Muscle of leg (tissue), 11 donors: ENCODE results near the gene WHAMM. TPM values are rescaled to one million over a fixed set of nuclear protein-coding genes. Genes with fewer than 3 reads are reported as not detected.

ENCODE experiments used
- DNase-seq: peaks from one replicate; pipeline ENCODE4 v3.0.0; 2013
- H3K27ac ChIP-seq: one replicate; pipeline ENCODE4 v1.5.1; 2013; ENCODE audit warnings: mild to moderate bottlenecking, low read length, control low read depth
- H3K27me3 ChIP-seq: one replicate; pipeline ENCODE4 v1.6.1; 2013; ENCODE audit warnings: low read length; ENCODE audit not compliant: control insufficient read depth, insufficient read depth
- H3K36me3 ChIP-seq: one replicate; pipeline ENCODE4 v1.6.1; 2013; ENCODE audit warnings: low read length; ENCODE audit not compliant: control insufficient read depth, insufficient read depth
- H3K4me1 ChIP-seq: one replicate; pipeline ENCODE4 v1.6.1; 2013; ENCODE audit warnings: low read length; ENCODE audit not compliant: control insufficient read depth, insufficient read depth
- H3K4me3 ChIP-seq: one replicate; pipeline ENCODE4 v1.5.1; 2013; ENCODE audit warnings: low read length, control low read depth
- H3K9me3 ChIP-seq: replicated peaks from 2 replicates; pipeline ENCODE4 v1.6.1; 2013; ENCODE audit warnings: low read depth, low read length; ENCODE audit not compliant: control insufficient read depth
- WGBS: methylation state at CpG from one replicate; pipeline ENCODE4 v1.1.5; 2013; ENCODE audit warnings: missing lambda C conversion rate; ENCODE audit not compliant: insufficient coverage; 5-methylcytosine and 5-hydroxymethylcytosine counted together
- polyA plus RNA-seq, 8 donors: library from polyadenylated mRNA; unstranded; fragments of 120-200 nt; gene quantifications; one replicate each; pipeline versions ENCODE4 v1.2.1 to v1.2.3, GENCODE V29; 2013; ENCODE audit warnings: inconsistent platforms in 1 of 8, low replicate concordance in 1 of 8; ENCODE audit not compliant: insufficient read length in 8 of 8, insufficient read depth in 1 of 8
- total RNA-seq: library from RNA; stranded (reverse); fragments of 120-200 nt; gene quantifications from one replicate; pipeline ENCODE4 v1.2.4, GENCODE V29; 2013

The WHAMM gene
- total and polyA plus RNA-seq, 9 donors: 4.3 to 9.3 (median 8.5) TPM

DNA sequence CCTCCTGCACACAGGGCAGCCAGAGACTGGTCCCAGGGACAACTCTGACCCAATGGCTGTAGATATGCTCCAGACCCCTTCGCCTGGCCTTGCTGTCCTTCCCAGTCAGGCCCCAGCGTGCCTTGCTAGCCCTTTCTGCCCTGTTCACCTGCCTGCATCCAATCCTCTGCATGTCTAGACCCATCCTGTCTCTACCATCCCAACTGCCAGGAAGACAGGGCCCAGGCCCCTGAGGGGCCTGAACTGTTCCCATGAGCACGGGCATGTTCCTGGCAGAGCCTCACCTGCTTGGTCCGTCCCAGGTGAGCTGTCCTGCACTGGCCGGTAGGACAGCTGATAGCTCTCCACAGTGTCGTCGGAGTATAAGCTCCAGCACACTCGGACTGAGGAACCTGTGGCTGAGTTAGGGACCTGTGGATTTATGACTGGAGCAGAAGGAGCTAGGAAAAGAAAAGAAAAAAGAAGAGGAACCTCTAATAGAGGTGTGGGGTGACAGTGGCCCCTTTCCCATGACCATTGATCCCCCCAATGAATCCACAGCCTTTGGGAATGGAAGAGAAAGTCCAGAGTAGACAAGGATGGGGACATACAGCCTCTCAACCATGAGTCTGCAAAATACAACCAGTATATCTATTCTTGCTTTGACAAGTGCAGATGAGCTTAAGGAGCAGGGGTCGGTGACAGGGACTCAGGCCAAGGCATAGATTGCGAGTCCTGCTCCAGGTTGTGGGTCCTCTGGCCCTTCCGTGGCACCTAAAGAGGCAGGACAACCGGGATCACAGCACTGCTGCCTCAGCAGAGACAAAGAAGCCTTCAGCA is 37.4 kb upstream of the WHAMM start:
- WGBS: 89% methylated on average over 10 of the region's 12 CpGs
- H3K9me3 ChIP-seq: no peaks in the 10 kb centered on the region
- no peaks in the 10 kb centered on the region for H3K27me3 ChIP-seq
- H3K27ac ChIP-seq: no peak overlapping the region
- DNase-seq: no peak
- no peak overlapping the region for H3K4me3 ChIP-seq
- peaks cover 19% of the 10 kb centered on the region for H3K36me3 ChIP-seq
- no peaks in the 10 kb centered on the region for H3K4me1 ChIP-seq

DNA sequence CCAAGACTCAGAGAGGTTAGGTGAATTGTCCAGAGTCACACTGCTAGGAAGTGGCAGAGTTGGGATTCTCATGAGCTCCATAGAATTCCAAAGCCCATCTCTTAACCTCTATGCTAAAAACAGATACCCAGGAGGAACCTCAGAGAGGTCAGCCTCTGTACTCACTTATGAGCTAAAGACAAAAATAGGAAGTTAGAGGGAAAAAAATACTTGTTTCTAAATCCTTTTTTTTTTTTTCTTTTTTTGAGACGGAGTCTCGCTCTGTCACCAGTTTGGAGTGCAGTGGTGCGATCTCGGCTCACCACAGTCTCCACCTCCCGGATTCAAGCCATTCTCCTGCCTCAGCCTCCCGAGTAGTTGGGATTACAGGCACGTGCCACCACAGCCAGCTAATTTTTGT is 34.9 kb upstream of the WHAMM start:
- Histone ChIP-seq H3K9me3 (no peaks in the 10 kb centered on the region), H3K27me3 (no peaks in the 10 kb centered on the region), H3K36me3 (peaks cover 12% of the 10 kb centered on the region), H3K4me3 (no peak overlapping the region), H3K4me1 (no peaks in the 10 kb centered on the region), H3K27ac (no peak overlapping the region)
- 83% methylated on average over 2 of the region's 7 CpGs for WGBS
- DNase-seq: no peak

DNA sequence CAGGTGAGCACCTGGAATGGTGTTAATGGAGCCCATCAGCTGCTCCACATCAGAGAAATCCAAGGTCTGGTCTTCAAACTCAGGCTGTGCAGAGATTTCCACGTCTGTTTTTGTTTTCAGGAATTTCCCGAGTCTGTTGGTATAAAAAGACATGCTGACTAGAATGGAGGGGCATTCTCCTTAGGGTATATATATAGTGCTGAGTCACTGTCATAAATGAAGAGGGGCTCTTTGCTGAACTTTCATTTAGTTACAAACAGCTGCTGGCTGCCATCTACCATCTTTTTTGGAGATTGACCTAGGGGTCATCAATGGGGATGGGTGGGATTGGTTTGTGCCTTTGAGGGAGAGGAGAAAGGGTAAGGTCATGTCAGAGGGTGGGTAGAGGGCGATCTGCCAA is 30.7 kb upstream of the WHAMM start:
- Histone ChIP-seq H3K4me1 (no peaks in the 10 kb centered on the region), H3K9me3 (no peaks in the 10 kb centered on the region), H3K4me3 (no peak overlapping the region), H3K36me3 (no peaks in the 10 kb centered on the region), H3K27ac (no peak overlapping the region), H3K27me3 (no peaks in the 10 kb centered on the region)
- WGBS: no CpG with 5 or more reads among the region's 3 CpGs
- DNase-seq: no peak

DNA sequence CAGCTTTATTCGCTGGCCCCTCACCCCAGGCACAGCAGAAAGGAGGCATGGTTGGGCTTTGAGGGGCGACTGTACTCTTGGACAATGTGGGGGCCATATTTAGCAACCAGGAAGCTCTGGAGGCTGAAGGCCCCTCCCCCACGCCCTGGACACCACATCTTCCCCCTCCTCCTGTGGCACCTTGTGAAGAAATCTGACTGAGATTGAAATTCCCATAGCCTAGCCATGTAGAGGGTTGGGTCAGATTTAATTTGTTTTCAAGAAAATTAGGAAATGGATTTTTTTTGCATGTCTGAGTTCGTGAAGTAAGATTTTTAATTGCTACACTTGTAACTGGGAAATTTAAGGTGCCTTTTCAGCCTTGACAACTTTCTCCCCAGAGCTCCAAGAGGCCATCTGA is 28.1 kb upstream of the WHAMM start:
- WGBS: 80% methylated on average over 1 of the region's 4 CpGs
- Histone ChIP-seq H3K36me3 (no peaks in the 10 kb centered on the region), H3K4me3 (no peak overlapping the region)

DNA sequence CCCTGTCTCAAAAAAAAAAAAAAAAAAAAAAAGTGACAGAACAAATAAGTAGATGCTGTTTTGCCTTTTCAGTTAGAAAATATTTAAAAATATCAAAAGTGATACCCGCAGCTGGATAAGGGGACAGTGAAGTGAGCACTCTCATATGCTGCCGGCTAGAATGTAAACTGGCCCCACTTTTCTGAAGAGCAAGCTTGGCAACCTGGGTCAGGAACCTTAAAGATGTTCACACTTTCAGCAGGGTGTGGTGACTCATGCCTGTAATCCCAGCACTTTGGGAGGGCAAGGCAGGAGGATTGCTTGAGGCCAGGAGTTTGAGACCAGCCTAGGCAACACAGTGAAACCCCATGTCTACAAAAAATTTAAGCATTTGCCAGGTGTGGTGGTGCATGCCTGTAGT is 20.9 kb upstream of the WHAMM start:
- Histone ChIP-seq H3K27me3 (no peaks in the 10 kb centered on the region), H3K27ac (no peak overlapping the region), H3K4me1 (no peaks in the 10 kb centered on the region), H3K9me3 (no peaks in the 10 kb centered on the region), H3K4me3 (no peak overlapping the region), H3K36me3 (peaks cover 7% of the 10 kb centered on the region)
- WGBS: 100% methylated on average over 2 of the region's 2 CpGs
- no peak for DNase-seq

More for the DNA sequence above, 28.1 kb upstream of the WHAMM start:
- Histone ChIP-seq H3K27ac (no peak overlapping the region), H3K9me3 (no peaks in the 10 kb centered on the region), H3K27me3 (no peaks in the 10 kb centered on the region), H3K4me1 (no peaks in the 10 kb centered on the region)
- DNase-seq: no peak

DNA sequence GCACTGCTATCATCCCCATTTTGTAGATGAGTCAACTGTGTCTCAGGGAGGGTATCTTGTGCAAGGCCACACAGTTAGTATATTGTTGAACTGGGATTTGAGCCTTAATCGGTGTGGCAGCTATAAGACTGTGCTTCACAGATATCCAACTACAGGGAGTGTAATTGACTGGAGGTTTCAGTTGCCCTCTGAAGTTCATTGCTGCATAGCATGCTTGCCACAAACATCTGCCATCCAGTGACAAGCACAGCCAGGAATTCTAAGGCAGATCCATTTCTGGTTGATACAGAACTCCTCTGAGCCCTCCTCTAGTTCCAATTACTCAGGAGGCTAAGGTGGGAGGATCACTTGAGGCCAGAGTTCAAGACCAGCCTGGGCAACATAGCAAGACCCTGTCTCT is 19.9 kb upstream of the WHAMM start:
- no peak overlapping the region for H3K4me3 ChIP-seq
- no peaks in the 10 kb centered on the region for H3K4me1 ChIP-seq
- H3K27ac ChIP-seq: no peak overlapping the region
- no peaks in the 10 kb centered on the region for H3K27me3 ChIP-seq
- no CpG with 5 or more reads among the region's 1 CpG for WGBS
- no peak for DNase-seq
- peaks cover 7% of the 10 kb centered on the region for H3K36me3 ChIP-seq
- H3K9me3 ChIP-seq: no peaks in the 10 kb centered on the region

DNA sequence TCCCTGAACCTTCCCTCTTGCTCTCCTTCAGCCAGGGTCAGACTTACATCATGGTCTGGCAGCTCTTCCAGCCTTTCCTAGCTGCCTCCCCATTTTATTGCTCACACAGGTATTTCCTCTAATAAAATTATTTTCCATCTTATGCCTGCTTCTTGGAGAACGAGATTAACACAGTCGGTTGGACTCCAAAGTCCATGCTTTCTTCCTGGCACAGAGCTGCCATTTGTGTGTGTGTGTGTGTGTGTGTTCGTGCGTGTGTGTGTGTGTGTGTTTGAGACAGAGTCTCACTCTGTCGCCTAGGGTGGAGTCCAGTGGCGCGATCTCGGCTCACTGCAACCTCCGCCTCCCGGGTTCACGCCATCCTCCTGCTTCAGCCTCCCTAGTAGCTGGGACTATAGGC is 19.1 kb upstream of the WHAMM start:
- Histone ChIP-seq H3K27ac (no peak overlapping the region), H3K9me3 (no peaks in the 10 kb centered on the region), H3K36me3 (peaks cover 7% of the 10 kb centered on the region), H3K4me1 (no peaks in the 10 kb centered on the region), H3K4me3 (no peak overlapping the region), H3K27me3 (no peaks in the 10 kb centered on the region)
- WGBS: 54% methylated on average over 2 of the region's 11 CpGs
- DNase-seq: no peak

DNA sequence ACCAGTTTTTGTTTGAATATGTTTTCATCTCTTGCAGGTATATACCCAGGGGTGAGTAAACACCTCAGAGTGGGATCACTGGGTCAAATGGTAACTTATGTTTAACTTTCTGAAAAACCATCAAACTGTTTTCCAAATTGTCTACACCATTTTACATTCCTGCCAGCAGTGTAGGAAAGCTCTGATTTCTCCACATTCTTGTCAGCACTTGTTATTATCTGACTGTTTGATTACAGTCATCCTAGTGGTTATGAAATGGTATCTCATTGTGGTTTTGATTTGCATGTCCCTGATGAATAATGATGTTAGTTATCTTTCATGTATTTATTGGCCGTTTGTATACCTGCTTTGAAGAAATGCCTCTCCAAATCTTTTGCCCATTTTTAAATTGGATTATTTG is 17.4 kb upstream of the WHAMM start:
- H3K36me3 ChIP-seq: peaks cover under 1% of the 10 kb centered on the region
- no peaks in the 10 kb centered on the region for H3K9me3 ChIP-seq
- H3K27me3 ChIP-seq: no peaks in the 10 kb centered on the region
- no CpG with 5 or more reads among the region's 1 CpG for WGBS
- H3K27ac ChIP-seq: no peak overlapping the region
- no peak for DNase-seq
- H3K4me1 ChIP-seq: no peaks in the 10 kb centered on the region
- no peak overlapping the region for H3K4me3 ChIP-seq

DNA sequence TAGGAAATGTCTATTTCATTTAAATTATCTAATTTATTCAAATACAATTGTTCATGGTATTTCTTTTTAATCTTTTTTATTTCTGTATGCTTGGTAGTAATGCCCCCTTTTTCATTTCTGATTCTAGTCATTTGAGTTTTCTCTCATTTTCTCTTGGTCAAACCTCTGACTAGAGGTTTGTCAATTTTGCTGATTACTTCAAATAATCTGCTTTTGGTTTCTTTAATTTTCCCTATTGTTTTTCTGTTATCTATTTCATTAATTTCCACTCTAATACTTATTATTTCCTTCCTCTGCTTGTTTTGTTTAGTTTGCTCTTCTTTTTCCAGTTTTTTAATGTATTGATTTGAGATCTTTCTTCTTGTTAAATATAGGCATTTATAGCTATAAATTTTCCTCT is 15.7 kb upstream of the WHAMM start:
- no peaks in the 10 kb centered on the region for H3K4me1 ChIP-seq
- H3K27ac ChIP-seq: no peak overlapping the region
- H3K9me3 ChIP-seq: no peaks in the 10 kb centered on the region
- no peak overlapping the region for H3K4me3 ChIP-seq
- no peak for DNase-seq
- H3K36me3 ChIP-seq: no peaks in the 10 kb centered on the region
- no peaks in the 10 kb centered on the region for H3K27me3 ChIP-seq

DNA sequence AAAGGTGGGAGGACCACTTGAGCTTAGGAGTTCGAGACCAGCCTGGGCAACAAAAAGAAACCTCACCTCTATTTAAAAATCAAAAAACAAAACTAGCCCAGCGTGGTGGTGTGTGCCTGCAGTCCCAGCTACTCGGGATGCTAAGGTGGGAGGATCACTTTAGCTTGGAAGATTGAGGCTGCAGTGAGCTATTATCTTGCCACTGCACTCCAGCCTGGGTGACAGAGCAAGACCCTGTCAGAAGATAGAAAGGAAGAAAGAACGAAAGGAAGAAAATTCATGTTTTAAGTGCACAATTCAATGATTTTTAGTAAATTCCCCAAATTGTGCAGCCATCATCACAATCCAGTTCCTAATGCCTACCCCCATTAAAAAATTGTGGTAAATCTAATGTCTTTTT is 11.3 kb upstream of the WHAMM start:
- Histone ChIP-seq H3K4me3 (no peak overlapping the region), H3K9me3 (no peaks in the 10 kb centered on the region), H3K27ac (no peak overlapping the region), H3K4me1 (peaks cover 21% of the 10 kb centered on the region), H3K27me3 (no peaks in the 10 kb centered on the region), H3K36me3 (peaks cover 3% of the 10 kb centered on the region)
- WGBS: no CpG with 5 or more reads among the region's 4 CpGs
- DNase-seq: no peak
